22Rv1 (cell line): Measurements from ENCODE around the gene L3MBTL4.

Experiments used
- H3K27ac ChIP-seq: fragments of 450-650 bp; 2 replicates; pipeline ENCODE4 v1.5.1; 2017
- CTCF ChIP-seq: fragments of 450-650 bp; IDR thresholded peaks from 2 replicates; pipeline ENCODE4 v1.5.1; 2017; ENCODE audit warnings: mild to moderate bottlenecking
- ZFX ChIP-seq: fragments of 450-650 bp; IDR thresholded peaks from 2 replicates; pipeline ENCODE4 v1.6.1; 2017; ENCODE audit warnings: antibody characterized with exemption, borderline replicate concordance

L3MBTL4 gene

GRCh38 chr18:6161549-6161948, 253.2 kb downstream of the L3MBTL4 start:
- no peak for TF ChIP-seq CTCF
- TF ChIP-seq ZFX: no peak
- H3K27ac ChIP-seq: no peak overlapping the region

GRCh38 chr18:6159426-6159825, 255.3 kb downstream of the L3MBTL4 start:
- no peak for TF ChIP-seq CTCF
- no peak for TF ChIP-seq ZFX
- no peak overlapping the region for H3K27ac ChIP-seq

GRCh38 chr18:6158958-6159357, 255.8 kb downstream of the L3MBTL4 start:
- TF ChIP-seq CTCF: no peak
- no peak for TF ChIP-seq ZFX
- H3K27ac ChIP-seq: no peak overlapping the region

- no peak overlapping the region for H3K27ac ChIP-seq
- no peak for TF ChIP-seq CTCF
- no peak for TF ChIP-seq ZFX
Measured at GRCh38 chr18:6156446-6156845, 258.3 kb downstream of the L3MBTL4 start.

- no peak for TF ChIP-seq CTCF
- no peak for TF ChIP-seq ZFX
- H3K27ac ChIP-seq: no peak overlapping the region
Measured at GRCh38 chr18:6155707-6156106, 259.0 kb downstream of the L3MBTL4 start.

GRCh38 chr18:6150430-6150829, 264.3 kb downstream of the L3MBTL4 start:
- no peak overlapping the region for H3K27ac ChIP-seq
- TF ChIP-seq CTCF: no peak
- no peak for TF ChIP-seq ZFX

- no peak overlapping the region for H3K27ac ChIP-seq
- no peak for TF ChIP-seq ZFX
- TF ChIP-seq CTCF: no peak
Measured at GRCh38 chr18:6146307-6146661, 268.4 kb downstream of the L3MBTL4 start.
